HCT116 (cell line): ENCODE data around the gene ISL2. TPM values are rescaled to one million over a fixed set of nuclear protein-coding genes. Genes with fewer than 3 reads are reported as not detected.

Experiments used
- ATAC-seq: fragments of 200-7000 bp; cut with Tn5 transposase; 2 replicates; pipeline ENCODE4 v1.9.1; 2020; ENCODE audit warnings: mild to moderate bottlenecking, moderate library complexity
- BruUV-seq: library from RNA; stranded (reverse); fragments of 400-500 nt; replicated peaks from 2 replicates; lab custom pipeline; 2021; lab: Mats Ljungman, UMichigan
- CTCF ChIA-PET: fragments of 300-600 bp; sonication (Branson Sonifier 250); formaldehyde crosslinking; loops from one replicate; lab custom pipeline; 2021; ENCODE audit warnings: antibody characterized with exemption; lab: Charles Lee
- POLR2A ChIA-PET: fragments of 300-600, 350-600 bp; sonication (Branson Sonifier 250); formaldehyde crosslinking; loops from one replicate; lab custom pipeline; 2021; ENCODE audit warnings: antibody characterized with exemption; lab: Charles Lee
- RAD21 ChIA-PET, 2 experiments: fragments of 300-600 bp; sonication (Branson Sonifier 250); formaldehyde crosslinking; loops; one replicate each; lab custom pipeline; 2023; ENCODE audit warnings: low total read pairs in 2 of 2; ENCODE audit not compliant: uncharacterized antibody in 2 of 2, unreplicated experiment in 2 of 2, low non-redundant PET in 1 of 2; lab: Charles Lee
- DNase-seq: peaks from one replicate; pipeline ENCODE4 v3.0.0-alpha.2; 2010; ENCODE audit warnings: low read depth, low spot score
- H2AFZ ChIP-seq: fragments of 200-600 bp; shearing (Covaris generic), sonication (generic); 2 replicates; pipeline ENCODE4 v1.6.1; 2017; ENCODE audit warnings: low read depth, mixed run types, mixed read lengths, antibody characterized with exemption, low read length; ENCODE audit not compliant: poor library complexity, severe bottlenecking
- H3K27ac ChIP-seq: 2 replicates; pipeline ENCODE4 v1.5.1; 2012; ENCODE audit warnings: low read depth, low read length
- H3K27me3 ChIP-seq: fragments of 200-600 bp; sonication (generic); 2 replicates; pipeline ENCODE4 v1.6.1; 2016; ENCODE audit warnings: mixed run types, low read length, mixed read lengths; ENCODE audit not compliant: insufficient read depth
- H3K36me3 ChIP-seq, 2 experiments: fragments of 200-500 bp in 1 of 2; fragments of 200-600 bp in 1 of 2; sonication (Bioruptor generic) in 1 of 2; sonication (generic) in 1 of 2; 2 replicates each; pipeline versions ENCODE4 v1.5.1 to v1.6.1; 2014 to 2016; ENCODE audit warnings: low read length in 2 of 2, inconsistent platforms in 1 of 2, mixed read lengths in 1 of 2, mixed run types in 1 of 2; ENCODE audit not compliant: insufficient read depth in 2 of 2, control insufficient read depth in 1 of 2
- H3K4me1 ChIP-seq, 2 experiments: fragments of 200-600 bp in 1 of 2; sonication (generic) in 1 of 2; 2 replicates each; pipeline versions ENCODE4 v1.5.1 to v1.6.1; 2012 to 2017; ENCODE audit warnings: low read length in 2 of 2, inconsistent platforms in 1 of 2, mild to moderate bottlenecking in 1 of 2, mixed read lengths in 1 of 2, mixed run types in 1 of 2, moderate library complexity in 1 of 2; ENCODE audit not compliant: insufficient read depth in 2 of 2, control insufficient read depth in 1 of 2
- H3K4me2 ChIP-seq: fragments of 200-600 bp; sonication (generic); 2 replicates; pipeline ENCODE4 v1.6.1; 2017; ENCODE audit warnings: mixed run types, low read length, mixed read lengths
- H3K4me3 ChIP-seq, 2 experiments: fragments of 200-600 bp in 1 of 2; sonication (generic) in 1 of 2; replicated peaks in 1 of 2; 2 replicates each; pipeline ENCODE4 v1.5.1; 2011 to 2016; ENCODE audit warnings: low read length in 2 of 2, control low read depth in 1 of 2, low read depth in 1 of 2, mild to moderate bottlenecking in 1 of 2, mixed read lengths in 1 of 2, mixed run types in 1 of 2
- H3K79me2 ChIP-seq: fragments of 200-600 bp; sonication (generic); 2 replicates; pipeline ENCODE4 v1.6.1; 2017; ENCODE audit warnings: mild to moderate bottlenecking, mixed run types, low read length, moderate library complexity, mixed read lengths; ENCODE audit not compliant: insufficient read depth
- H3K9ac ChIP-seq: fragments of 200-600 bp; sonication (generic); 2 replicates; pipeline ENCODE4 v1.6.1; 2016; ENCODE audit warnings: low read length, mixed read lengths
- H3K9me2 ChIP-seq: fragments of 200-600 bp; sonication (generic), shearing (Covaris generic); 2 replicates; pipeline ENCODE4 v1.6.1; 2017; ENCODE audit warnings: mixed run types, mild to moderate bottlenecking, moderate library complexity; ENCODE audit not compliant: insufficient read depth
- H3K9me3 ChIP-seq, 2 experiments: fragments of 200-500 bp in 1 of 2; fragments of 200-600 bp in 1 of 2; sonication (Bioruptor generic) in 1 of 2; sonication (generic) in 1 of 2; 2 replicates each; pipeline ENCODE4 v1.6.1; 2014 to 2017; ENCODE audit warnings: low read length in 2 of 2, mixed read lengths in 2 of 2, inconsistent platforms in 1 of 2, low read depth in 1 of 2, mild to moderate bottlenecking in 1 of 2, mixed run types in 1 of 2, moderate library complexity in 1 of 2; ENCODE audit not compliant: control insufficient read depth in 1 of 2, insufficient read depth in 1 of 2
- H4K20me1 ChIP-seq: fragments of 200-600 bp; sonication (generic), shearing (Covaris generic); 2 replicates; pipeline ENCODE4 v1.6.1; 2017; ENCODE audit warnings: mixed run types, mild to moderate bottlenecking, moderate library complexity; ENCODE audit not compliant: insufficient read depth
- EZH2 ChIP-seq: fragments of 200-600 bp; sonication (generic); IDR thresholded peaks from 2 replicates; pipeline ENCODE4 v1.6.1; 2017; ENCODE audit warnings: antibody characterized with exemption, mixed run types
- EZH2phosphoT487 ChIP-seq: fragments of 200-600 bp; IDR thresholded peaks from 2 replicates; pipeline ENCODE4 v1.6.1; 2018; ENCODE audit warnings: antibody characterized with exemption, borderline replicate concordance
- JUND ChIP-seq: IDR thresholded peaks from 2 replicates; pipeline ENCODE4 v1.6.1; 2012
- POLR2AphosphoS5 ChIP-seq: IDR thresholded peaks from 2 replicates; pipeline ENCODE4 v1.6.1; 2011; ENCODE audit warnings: mild to moderate bottlenecking, low read depth, low read length, moderate library complexity
- SIN3A ChIP-seq: IDR thresholded peaks from 2 replicates; pipeline ENCODE4 v1.6.1; 2012; ENCODE audit warnings: low read depth
- TCF7L2 ChIP-seq: IDR thresholded peaks from 2 replicates; pipeline ENCODE4 v1.7.0; 2011; ENCODE audit warnings: borderline replicate concordance, inconsistent platforms; ENCODE audit not compliant: insufficient read depth, insufficient read length; ENCODE audit errors: extremely low read depth
- YY1 ChIP-seq: IDR thresholded peaks from 2 replicates; pipeline ENCODE4 v1.6.1; 2011; ENCODE audit warnings: low read length, low read depth, moderate library complexity, mild to moderate bottlenecking; ENCODE audit not compliant: insufficient replicate concordance; ENCODE audit errors: extremely low read depth
- ZFX ChIP-seq: fragments of 450-650 bp; IDR thresholded peaks from 2 replicates; pipeline ENCODE4 v1.6.1; 2017
- ZNF274 ChIP-seq: fragments of 200-500 bp; sonication (Bioruptor generic); IDR thresholded peaks from 2 replicates; pipeline ENCODE4 v1.6.1; 2014; ENCODE audit warnings: mild to moderate bottlenecking, low read depth, low read length, inconsistent platforms
- intact Hi-C: fragments of 100-400 bp; cut with micrococcal nuclease; formaldehyde crosslinking; loops from 2 replicates; pipeline ENCODE4 v1.10.0; 2022
- total RNA-seq: library from RNA; stranded (reverse); gene quantifications from one replicate; pipeline ENCODE4 v1.2.1, GENCODE V29; 2021; ENCODE audit not compliant: unreplicated experiment
- TF ChIP-seq, protein P1 (sequence below): IDR thresholded peaks from 2 replicates; pipeline ENCODE4 v1.6.1; 2012; ENCODE audit warnings: low read depth
- TF ChIP-seq, protein P2 (sequence below): IDR thresholded peaks from 2 replicates; pipeline ENCODE4 v1.6.1; 2011; ENCODE audit warnings: mild to moderate bottlenecking, low read length, moderate library complexity; ENCODE audit not compliant: insufficient replicate concordance; ENCODE audit errors: extremely low read depth

ISL2 gene
- total RNA-seq, 1 experiment from 2014 or later = 11.6 TPM

DNA sequence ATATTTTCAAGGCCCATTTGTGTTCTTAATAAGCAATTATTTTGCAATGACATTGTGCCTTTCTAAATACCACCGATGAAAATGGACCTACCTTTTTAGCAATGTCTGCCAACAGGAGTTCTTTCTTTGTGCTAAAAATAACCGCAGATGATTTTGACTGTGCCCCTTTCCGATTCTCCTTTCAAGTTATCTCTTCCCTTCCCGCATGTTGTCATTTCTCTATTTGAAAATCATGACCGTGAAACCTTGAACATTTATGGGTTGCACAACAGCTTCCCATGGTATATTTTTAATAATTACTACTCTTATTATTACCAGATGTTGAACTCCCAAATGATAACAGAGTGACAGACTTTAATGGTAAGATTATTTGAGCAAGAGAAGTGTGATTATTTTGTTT is 15.0 kb upstream of the ISL2 start:
- CTCF ChIA-PET = no interaction called here
- POLR2A ChIA-PET = no interaction called here
- RAD21 ChIA-PET = interaction anchor here in 1 of 2 experiments (0.6 kb wide), 1 partner anchor 12 kb away, joined by 3 read pairs; no protein-coding TSS in a partner anchor

More for the DNA sequence above, 15.0 kb upstream of the ISL2 start:
- Histone ChIP-seq H3K4me1 (no peaks in the 10 kb centered on the region), H4K20me1 (no peaks in the 10 kb centered on the region), H2AFZ (no peak overlapping the region), H3K79me2 (no peaks in the 10 kb centered on the region), H3K9me3 (no peaks in the 10 kb centered on the region), H3K27ac (no peak overlapping the region), H3K36me3 (no peaks in the 10 kb centered on the region), H3K4me2 (no peak overlapping the region), H3K4me3 (no peak overlapping the region), H3K27me3 (no peaks in the 10 kb centered on the region), H3K9me2 (no peaks in the 10 kb centered on the region), H3K9ac (no peak overlapping the region)
- DNase-seq = no peak
- no TSS peak for BruUV-seq
- TF ChIP-seq ZFX = no peak
- TF ChIP-seq SIN3A = no peak
- no peak for TF ChIP-seq TCF7L2
- TF ChIP-seq, protein P1, sequence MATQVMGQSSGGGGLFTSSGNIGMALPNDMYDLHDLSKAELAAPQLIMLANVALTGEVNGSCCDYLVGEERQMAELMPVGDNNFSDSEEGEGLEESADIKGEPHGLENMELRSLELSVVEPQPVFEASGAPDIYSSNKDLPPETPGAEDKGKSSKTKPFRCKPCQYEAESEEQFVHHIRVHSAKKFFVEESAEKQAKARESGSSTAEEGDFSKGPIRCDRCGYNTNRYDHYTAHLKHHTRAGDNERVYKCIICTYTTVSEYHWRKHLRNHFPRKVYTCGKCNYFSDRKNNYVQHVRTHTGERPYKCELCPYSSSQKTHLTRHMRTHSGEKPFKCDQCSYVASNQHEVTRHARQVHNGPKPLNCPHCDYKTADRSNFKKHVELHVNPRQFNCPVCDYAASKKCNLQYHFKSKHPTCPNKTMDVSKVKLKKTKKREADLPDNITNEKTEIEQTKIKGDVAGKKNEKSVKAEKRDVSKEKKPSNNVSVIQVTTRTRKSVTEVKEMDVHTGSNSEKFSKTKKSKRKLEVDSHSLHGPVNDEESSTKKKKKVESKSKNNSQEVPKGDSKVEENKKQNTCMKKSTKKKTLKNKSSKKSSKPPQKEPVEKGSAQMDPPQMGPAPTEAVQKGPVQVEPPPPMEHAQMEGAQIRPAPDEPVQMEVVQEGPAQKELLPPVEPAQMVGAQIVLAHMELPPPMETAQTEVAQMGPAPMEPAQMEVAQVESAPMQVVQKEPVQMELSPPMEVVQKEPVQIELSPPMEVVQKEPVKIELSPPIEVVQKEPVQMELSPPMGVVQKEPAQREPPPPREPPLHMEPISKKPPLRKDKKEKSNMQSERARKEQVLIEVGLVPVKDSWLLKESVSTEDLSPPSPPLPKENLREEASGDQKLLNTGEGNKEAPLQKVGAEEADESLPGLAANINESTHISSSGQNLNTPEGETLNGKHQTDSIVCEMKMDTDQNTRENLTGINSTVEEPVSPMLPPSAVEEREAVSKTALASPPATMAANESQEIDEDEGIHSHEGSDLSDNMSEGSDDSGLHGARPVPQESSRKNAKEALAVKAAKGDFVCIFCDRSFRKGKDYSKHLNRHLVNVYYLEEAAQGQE = no peak
- no peak for TF ChIP-seq YY1
- TF ChIP-seq POLR2AphosphoS5 = no peak
- TF ChIP-seq, protein P2, sequence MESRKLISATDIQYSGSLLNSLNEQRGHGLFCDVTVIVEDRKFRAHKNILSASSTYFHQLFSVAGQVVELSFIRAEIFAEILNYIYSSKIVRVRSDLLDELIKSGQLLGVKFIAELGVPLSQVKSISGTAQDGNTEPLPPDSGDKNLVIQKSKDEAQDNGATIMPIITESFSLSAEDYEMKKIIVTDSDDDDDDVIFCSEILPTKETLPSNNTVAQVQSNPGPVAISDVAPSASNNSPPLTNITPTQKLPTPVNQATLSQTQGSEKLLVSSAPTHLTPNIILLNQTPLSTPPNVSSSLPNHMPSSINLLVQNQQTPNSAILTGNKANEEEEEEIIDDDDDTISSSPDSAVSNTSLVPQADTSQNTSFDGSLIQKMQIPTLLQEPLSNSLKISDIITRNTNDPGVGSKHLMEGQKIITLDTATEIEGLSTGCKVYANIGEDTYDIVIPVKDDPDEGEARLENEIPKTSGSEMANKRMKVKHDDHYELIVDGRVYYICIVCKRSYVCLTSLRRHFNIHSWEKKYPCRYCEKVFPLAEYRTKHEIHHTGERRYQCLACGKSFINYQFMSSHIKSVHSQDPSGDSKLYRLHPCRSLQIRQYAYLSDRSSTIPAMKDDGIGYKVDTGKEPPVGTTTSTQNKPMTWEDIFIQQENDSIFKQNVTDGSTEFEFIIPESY = no peak
- TF ChIP-seq JUND = no peak
- no peak for TF ChIP-seq EZH2
- no peak for TF ChIP-seq EZH2phosphoT487
- TF ChIP-seq ZNF274 = no peak
- ATAC-seq = no peak
- intact Hi-C loops = no loop called here
